Measurements from ENCODE around the gene BCAS3.
"Not testable (repeated sequence)": the region's sequence is repeated elsewhere in the genome, so short reads cannot be mapped to it uniquely, and the experiment has no call there.

The BCAS3 gene

GRCh38 chr17:60645918-60646523, 31.6 kb upstream of the BCAS3 start:
- Histone ChIP-seq H3K4me2 (no peak overlapping the region), H3K4me1 (no peaks in the 10 kb centered on the region), H3K27ac (no peak overlapping the region), H3K4me3 (no peak overlapping the region), H3K27me3 (no peaks in the 10 kb centered on the region), H3K9me3 (no peaks in the 10 kb centered on the region), H4K20me1 (peaks cover 66% of the 10 kb centered on the region), H3K9ac (no peak overlapping the region), H3K36me3 (peaks cover 67% of the 10 kb centered on the region)
- no peak for TF ChIP-seq Cebpa-rat (IDR thresholded peaks at IDR 0.05)

GRCh38 chr17:60646701-60647100, 30.9 kb upstream of the BCAS3 start:
- Histone ChIP-seq H3K4me3 (no peak overlapping the region), H3K36me3 (peaks cover 71% of the 10 kb centered on the region), H3K27ac (no peak overlapping the region), H3K9me3 (no peaks in the 10 kb centered on the region), H4K20me1 (peaks cover 66% of the 10 kb centered on the region), H3K4me1 (no peaks in the 10 kb centered on the region), H3K27me3 (no peaks in the 10 kb centered on the region), H3K9ac (no peak overlapping the region), H3K4me2 (no peak overlapping the region)
- TF ChIP-seq Cebpa-rat (IDR thresholded peaks at IDR 0.05), result no peak

- Histone ChIP-seq H3K27ac (no peak overlapping the region), H4K20me1 (peaks cover 66% of the 10 kb centered on the region), H3K4me3 (no peak overlapping the region), H3K4me1 (peaks cover 9% of the 10 kb centered on the region), H3K36me3 (peaks cover 70% of the 10 kb centered on the region), H3K4me2 (no peak overlapping the region), H3K9me3 (no peaks in the 10 kb centered on the region), H3K9ac (no peak overlapping the region), H3K27me3 (no peaks in the 10 kb centered on the region)
- no peak for TF ChIP-seq Cebpa-rat (IDR thresholded peaks at IDR 0.05)
These were observed 29.9 kb upstream of the BCAS3 start for GRCh38 chr17:60647705-60648104.

GRCh38 chr17:60652454-60653247, 25.0 kb upstream of the BCAS3 start:
- H3K27me3 ChIP-seq, result no peaks in the 10 kb centered on the region
- H3K4me1 ChIP-seq, result peaks cover 16% of the 10 kb centered on the region
- no peak overlapping the region for H3K27ac ChIP-seq
- peak overlapping the region; percentile 17 for H3K4me2 ChIP-seq
- no peak overlapping the region for H3K9ac ChIP-seq
- H3K4me3 ChIP-seq, result no peak overlapping the region
- no peaks in the 10 kb centered on the region for H3K9me3 ChIP-seq
- H3K36me3 ChIP-seq, result peaks cover 71% of the 10 kb centered on the region
- H4K20me1 ChIP-seq, result peaks cover 71% of the 10 kb centered on the region
- TF ChIP-seq Cebpa-rat (IDR thresholded peaks at IDR 0.05), result no peak

- no peak overlapping the region for H3K4me2 ChIP-seq
- no peaks in the 10 kb centered on the region for H3K27me3 ChIP-seq
- peaks cover 71% of the 10 kb centered on the region for H3K36me3 ChIP-seq
- H3K4me1 ChIP-seq, result peaks cover 16% of the 10 kb centered on the region
- H3K27ac ChIP-seq, result no peak overlapping the region
- no peak for TF ChIP-seq Cebpa-rat (IDR thresholded peaks at IDR 0.05)
- no peaks in the 10 kb centered on the region for H3K9me3 ChIP-seq
- no peak overlapping the region for H3K4me3 ChIP-seq
- H3K9ac ChIP-seq, result no peak overlapping the region
- peaks cover 71% of the 10 kb centered on the region for H4K20me1 ChIP-seq
These were observed 24.1 kb upstream of the BCAS3 start for GRCh38 chr17:60653569-60653968.

GRCh38 chr17:60656499-60656898, 21.2 kb upstream of the BCAS3 start:
- Histone ChIP-seq H3K36me3 (peaks cover 59% of the 10 kb centered on the region), H3K9me3 (no peaks in the 10 kb centered on the region), H3K4me1 (peaks cover 16% of the 10 kb centered on the region), H3K4me3 (no peak overlapping the region), H3K4me2 (no peak overlapping the region), H4K20me1 (peaks cover 51% of the 10 kb centered on the region), H3K9ac (no peak overlapping the region), H3K27ac (no peak overlapping the region), H3K27me3 (no peaks in the 10 kb centered on the region)
- TF ChIP-seq Cebpa-rat (IDR thresholded peaks at IDR 0.05), result no peak

- no peaks in the 10 kb centered on the region for H3K27me3 ChIP-seq
- peaks cover 73% of the 10 kb centered on the region for H3K36me3 ChIP-seq
- no peak for TF ChIP-seq Cebpa-rat (IDR thresholded peaks at IDR 0.05)
- no peaks in the 10 kb centered on the region for H3K9me3 ChIP-seq
- no peak overlapping the region for H3K9ac ChIP-seq
- no peaks in the 10 kb centered on the region for H3K4me1 ChIP-seq
- no peak overlapping the region for H3K4me2 ChIP-seq
- no peak overlapping the region for H3K4me3 ChIP-seq
- peaks cover 44% of the 10 kb centered on the region for H4K20me1 ChIP-seq
- no peak overlapping the region for H3K27ac ChIP-seq
These were observed 18.5 kb upstream of the BCAS3 start for GRCh38 chr17:60659156-60659555.

- H3K36me3 ChIP-seq, result peaks cover 82% of the 10 kb centered on the region
- no peak overlapping the region for H3K4me2 ChIP-seq
- no peaks in the 10 kb centered on the region for H3K9me3 ChIP-seq
- no peaks in the 10 kb centered on the region for H3K4me1 ChIP-seq
- no peak overlapping the region for H3K27ac ChIP-seq
- H3K4me3 ChIP-seq, result no peak overlapping the region
- no peak overlapping the region for H3K9ac ChIP-seq
- no peaks in the 10 kb centered on the region for H3K27me3 ChIP-seq
- no peak for TF ChIP-seq Cebpa-rat (IDR thresholded peaks at IDR 0.05)
- peaks cover 22% of the 10 kb centered on the region for H4K20me1 ChIP-seq
These were observed 16.2 kb upstream of the BCAS3 start for GRCh38 chr17:60661489-60661888.

GRCh38 chr17:60664022-60664421, 13.6 kb upstream of the BCAS3 start:
- Histone ChIP-seq H4K20me1 (peaks cover 22% of the 10 kb centered on the region), H3K9me3 (no peaks in the 10 kb centered on the region), H3K4me1 (no peaks in the 10 kb centered on the region), H3K4me2 (no peak overlapping the region), H3K9ac (no peak overlapping the region), H3K36me3 (peaks cover 63% of the 10 kb centered on the region), H3K27ac (no peak overlapping the region), H3K27me3 (no peaks in the 10 kb centered on the region), H3K4me3 (no peak overlapping the region)
- no peak for TF ChIP-seq Cebpa-rat (IDR thresholded peaks at IDR 0.05)

GRCh38 chr17:60665602-60666001, 12.0 kb upstream of the BCAS3 start:
- Histone ChIP-seq H4K20me1 (peaks cover 22% of the 10 kb centered on the region), H3K27me3 (no peaks in the 10 kb centered on the region), H3K4me3 (no peak overlapping the region), H3K4me1 (no peaks in the 10 kb centered on the region), H3K4me2 (no peak overlapping the region), H3K9ac (no peak overlapping the region), H3K27ac (no peak overlapping the region), H3K36me3 (peaks cover 51% of the 10 kb centered on the region), H3K9me3 (no peaks in the 10 kb centered on the region)
- no peak for TF ChIP-seq Cebpa-rat (IDR thresholded peaks at IDR 0.05)

GRCh38 chr17:60668741-60669140, 8.9 kb upstream of the BCAS3 start:
- not testable (repeated sequence) for H3K4me2 ChIP-seq

More at GRCh38 chr17:60668741-60669140, 8.9 kb upstream of the BCAS3 start:
- not testable (repeated sequence) for H4K20me1 ChIP-seq, H3K9ac ChIP-seq, H3K4me1 ChIP-seq, H3K27ac ChIP-seq, H3K27me3 ChIP-seq, H3K4me3 ChIP-seq, H3K9me3 ChIP-seq
- peaks cover 29% of the 10 kb centered on the region for H3K36me3 ChIP-seq

Measured in BLaER1 (cell line).